Epithelial cell of esophagus (primary cell): ENCODE data around the gene FCGBP.

Experiments
- DNase-seq: peaks from one replicate; pipeline ENCODE4 v3.0.0; 2010; ENCODE audit warnings: low read depth
- H3K4me3 ChIP-seq: 2 replicates; pipeline ENCODE4 v1.5.1; 2011; ENCODE audit warnings: mild to moderate bottlenecking, low read length, control low read depth
- TF ChIP-seq, protein P1 (sequence below): IDR thresholded peaks from 2 replicates; pipeline ENCODE4 v1.5.1; 2011; ENCODE audit warnings: low read depth, mild to moderate bottlenecking, low read length, control low read depth, inconsistent platforms; ENCODE audit not compliant: insufficient read depth; ENCODE audit errors: missing control alignments

The FCGBP gene

DNA sequence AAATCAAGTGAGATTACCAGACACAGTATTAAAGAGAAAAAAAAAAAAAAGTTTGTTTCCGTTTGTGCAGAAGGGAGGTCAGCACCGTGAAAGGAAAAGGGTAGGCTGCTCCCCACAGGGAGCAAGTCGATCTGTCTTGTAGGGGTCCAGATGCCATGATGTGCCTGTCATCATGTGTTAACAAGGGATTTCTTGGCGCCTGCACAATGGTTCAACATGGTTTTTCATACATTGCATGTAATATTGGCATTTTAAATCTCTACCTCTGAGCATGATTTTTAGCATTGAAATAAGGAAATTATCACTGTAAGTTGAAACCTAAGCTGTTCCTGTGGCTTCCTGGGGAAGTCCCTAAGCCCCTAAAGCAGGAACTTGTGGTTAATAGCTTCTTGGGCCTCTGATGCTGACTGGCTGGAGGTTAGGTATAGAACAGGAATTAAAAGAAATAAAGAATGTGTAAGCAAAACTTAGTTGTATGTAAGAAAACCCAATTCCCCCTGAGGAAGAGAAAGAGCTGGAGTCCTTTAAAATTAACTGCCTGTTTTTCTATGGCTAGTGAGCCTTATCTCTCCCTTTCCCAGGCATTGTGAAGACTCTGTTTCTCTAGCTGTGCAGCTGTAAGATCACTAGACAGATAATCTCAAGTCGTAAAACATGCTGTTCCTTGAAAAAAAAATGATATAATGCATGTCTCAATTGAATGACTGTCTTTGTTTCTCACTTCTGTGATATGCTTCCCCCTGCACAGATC lies 7.4 kb upstream of the FCGBP start:
- TF ChIP-seq, protein P1, sequence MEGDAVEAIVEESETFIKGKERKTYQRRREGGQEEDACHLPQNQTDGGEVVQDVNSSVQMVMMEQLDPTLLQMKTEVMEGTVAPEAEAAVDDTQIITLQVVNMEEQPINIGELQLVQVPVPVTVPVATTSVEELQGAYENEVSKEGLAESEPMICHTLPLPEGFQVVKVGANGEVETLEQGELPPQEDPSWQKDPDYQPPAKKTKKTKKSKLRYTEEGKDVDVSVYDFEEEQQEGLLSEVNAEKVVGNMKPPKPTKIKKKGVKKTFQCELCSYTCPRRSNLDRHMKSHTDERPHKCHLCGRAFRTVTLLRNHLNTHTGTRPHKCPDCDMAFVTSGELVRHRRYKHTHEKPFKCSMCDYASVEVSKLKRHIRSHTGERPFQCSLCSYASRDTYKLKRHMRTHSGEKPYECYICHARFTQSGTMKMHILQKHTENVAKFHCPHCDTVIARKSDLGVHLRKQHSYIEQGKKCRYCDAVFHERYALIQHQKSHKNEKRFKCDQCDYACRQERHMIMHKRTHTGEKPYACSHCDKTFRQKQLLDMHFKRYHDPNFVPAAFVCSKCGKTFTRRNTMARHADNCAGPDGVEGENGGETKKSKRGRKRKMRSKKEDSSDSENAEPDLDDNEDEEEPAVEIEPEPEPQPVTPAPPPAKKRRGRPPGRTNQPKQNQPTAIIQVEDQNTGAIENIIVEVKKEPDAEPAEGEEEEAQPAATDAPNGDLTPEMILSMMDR = no peak
- peak; percentile 39 for DNase-seq
- no peak overlapping the region for H3K4me3 ChIP-seq

DNA sequence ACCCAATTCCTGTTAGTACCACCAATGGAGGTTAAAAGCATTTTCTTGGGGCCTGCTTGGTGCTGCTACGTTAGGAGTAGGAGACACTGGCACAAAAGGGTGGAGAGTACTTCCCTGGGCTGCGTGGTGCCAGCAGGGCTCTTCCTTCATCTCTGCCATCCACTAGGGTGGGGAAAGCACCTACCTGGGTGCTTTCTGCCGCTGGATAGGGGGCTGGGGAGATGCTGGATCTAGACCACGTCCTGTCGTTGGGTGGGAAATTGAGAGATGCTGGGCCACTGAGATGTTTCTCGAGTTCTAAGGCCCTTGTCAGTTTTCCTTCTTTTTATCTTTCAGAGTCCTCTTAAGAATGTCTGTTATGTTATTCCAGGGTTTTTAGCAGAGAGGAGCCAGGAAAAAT lies 6.7 kb upstream of the FCGBP start:
- no peak for DNase-seq
- TF ChIP-seq, protein P1 = no peak
- H3K4me3 ChIP-seq = no peak overlapping the region

DNA sequence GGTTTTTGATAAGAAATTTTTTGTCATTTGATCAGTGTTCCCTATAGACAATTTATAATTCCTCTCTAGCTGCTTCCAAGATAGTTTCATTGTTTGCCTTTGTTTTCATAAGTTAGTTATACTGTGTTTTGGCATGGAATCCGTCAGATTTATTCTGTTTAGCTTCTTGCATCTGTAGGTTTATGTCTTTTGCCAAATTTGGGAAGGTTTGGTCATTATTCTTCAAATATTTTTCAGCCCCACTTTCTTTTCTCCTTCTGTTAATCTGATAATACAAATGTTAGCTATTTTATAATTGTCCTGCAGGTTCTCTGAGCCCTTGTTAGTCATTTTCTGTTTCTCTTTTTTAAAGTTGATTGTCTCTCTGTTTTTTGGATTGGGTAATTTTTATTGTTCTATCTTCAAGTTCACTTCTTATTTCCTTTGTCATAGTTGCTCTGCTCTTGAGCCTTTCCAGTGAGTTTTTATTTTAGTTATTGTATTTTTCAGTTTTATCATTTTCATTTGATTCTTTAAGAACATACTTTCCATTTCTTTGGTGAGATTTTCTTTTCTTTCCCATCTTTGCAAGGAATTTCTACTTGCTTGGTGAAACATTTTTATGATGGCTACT lies 5.9 kb upstream of the FCGBP start:
- no peak for DNase-seq
- TF ChIP-seq, protein P1 = no peak

DNA sequence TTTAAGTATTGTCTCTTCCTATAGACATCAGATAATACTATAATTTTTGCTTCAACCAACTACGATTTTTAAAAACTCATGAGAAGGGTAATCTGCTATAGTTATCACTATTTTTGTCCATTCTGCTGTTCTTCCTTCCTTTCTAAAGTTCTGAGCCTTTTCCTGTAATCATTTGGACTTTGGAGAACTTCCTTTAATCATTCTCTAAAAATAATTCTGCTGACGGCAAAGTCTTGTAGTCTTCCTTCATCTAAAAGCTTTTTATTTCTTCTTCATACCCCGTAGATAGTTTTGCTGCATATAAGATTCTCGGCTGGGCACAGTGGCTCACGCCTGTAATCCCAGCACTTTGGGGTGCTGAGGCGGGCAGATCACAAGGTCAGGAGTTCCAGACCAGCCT lies 5.1 kb upstream of the FCGBP start:
- DNase-seq = no peak
- TF ChIP-seq, protein P1 = no peak

More for the DNA sequence above, 5.9 kb upstream of the FCGBP start:
- no peak overlapping the region for H3K4me3 ChIP-seq

DNA sequence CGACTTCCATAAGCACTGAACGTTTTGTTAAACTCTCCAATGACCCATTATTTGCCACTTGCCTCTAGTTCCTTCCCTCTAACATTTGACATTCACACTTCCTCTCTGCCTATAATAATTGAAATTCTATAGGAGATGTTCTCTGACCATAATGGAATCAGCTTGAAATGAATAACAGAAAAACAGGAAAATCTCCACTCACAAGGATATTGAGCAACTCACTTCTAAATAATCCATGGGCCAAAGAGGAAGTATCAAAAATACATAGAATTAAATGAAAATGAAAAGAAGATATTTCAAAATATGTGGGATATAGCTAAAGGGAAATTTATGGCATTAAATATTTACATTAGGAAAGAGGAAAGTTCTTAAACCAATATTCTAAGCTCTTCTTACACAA lies 3.4 kb upstream of the FCGBP start:
- no peak for DNase-seq
- no peak overlapping the region for H3K4me3 ChIP-seq
- TF ChIP-seq, protein P1 = no peak

More for the DNA sequence above, 5.1 kb upstream of the FCGBP start:
- no peak overlapping the region for H3K4me3 ChIP-seq

DNA sequence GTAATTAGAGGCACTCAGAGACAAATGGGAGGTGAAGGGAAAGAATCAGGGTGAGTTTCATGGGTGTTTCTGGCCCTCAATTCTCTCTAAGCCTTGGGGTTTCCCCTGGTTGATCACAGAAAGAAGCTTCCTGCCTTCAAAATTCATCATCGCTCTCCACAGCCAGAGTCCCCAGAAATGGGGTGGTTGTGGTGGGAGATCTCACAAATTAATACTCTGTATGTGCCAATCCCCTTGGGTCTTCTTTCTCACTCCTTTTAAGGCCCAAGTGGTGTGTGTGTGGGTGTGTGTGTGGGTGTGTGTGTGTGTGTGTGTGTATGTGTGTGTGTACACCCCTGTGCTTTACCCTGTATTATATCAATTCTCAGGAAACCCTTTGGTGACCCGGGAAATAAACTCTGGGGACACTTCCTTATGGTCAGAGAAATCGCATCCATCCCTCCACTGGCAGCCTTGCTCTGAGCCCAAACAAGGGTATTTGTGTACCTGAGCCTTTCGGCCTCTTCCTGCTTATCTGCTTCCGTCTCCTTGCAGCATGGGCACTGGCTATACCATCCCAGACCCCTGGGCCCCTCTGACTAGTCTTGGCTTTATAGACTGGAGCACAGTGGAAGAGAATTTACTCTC lies 2.8 kb upstream of the FCGBP start:
- TF ChIP-seq, protein P1 = no peak
- DNase-seq = no peak

More for the DNA sequence above, 2.8 kb upstream of the FCGBP start:
- no peak overlapping the region for H3K4me3 ChIP-seq
